Thoracic aorta (tissue), 2 donors: ENCODE measurements around the gene UBQLN4. TPM values are rescaled to one million over a fixed set of nuclear protein-coding genes. Genes with fewer than 3 reads are reported as not detected.
"Not testable (repeated sequence)": the region's sequence is repeated elsewhere in the genome, so short reads cannot be mapped to it uniquely, and the experiment has no call there.

Source experiments
- ATAC-seq: fragments of 150-250 bp; one replicate; pipeline ENCODE4 v1.8.0; 2017; ENCODE audit warnings: low read depth; ENCODE audit not compliant: insufficient number of reproducible peaks, low FRiP score
- DNase-seq: peaks from one replicate; pipeline ENCODE4 v3.0.0-alpha.2; 2020; ENCODE audit warnings: low spot score
- H3K27ac ChIP-seq, 2 donors: fragments of 200-600 bp; sonication (generic); 1 replicate in 1 of 2; 2 replicates in 1 of 2; pipeline ENCODE4 v1.5.1; 2016; ENCODE audit warnings: mild to moderate bottlenecking in 2 of 2, moderate library complexity in 2 of 2
- H3K27me3 ChIP-seq: fragments of 200-600 bp; sonication (generic); replicated peaks from 2 replicates; pipeline ENCODE4 v1.6.0; 2016; ENCODE audit warnings: mild to moderate bottlenecking; ENCODE audit not compliant: insufficient read depth
- H3K36me3 ChIP-seq: fragments of 200-600 bp; sonication (generic); one replicate; pipeline ENCODE4 v1.5.1; 2016
- H3K4me1 ChIP-seq, 2 donors: fragments of 200-600 bp; sonication (generic); 1 replicate in 1 of 2; 2 replicates in 1 of 2; pipeline versions ENCODE4 v1.5.1 to v1.6.0; 2016; ENCODE audit warnings: low read depth in 2 of 2, mild to moderate bottlenecking in 1 of 2; ENCODE audit not compliant: control insufficient read depth in 1 of 2
- H3K4me3 ChIP-seq: fragments of 200-600 bp; sonication (generic); 2 replicates; pipeline ENCODE4 v1.5.1; 2016; ENCODE audit warnings: mild to moderate bottlenecking
- H3K9me3 ChIP-seq: fragments of 200-600 bp; sonication (generic); 2 replicates; pipeline ENCODE4 v1.5.1; 2016
- CTCF ChIP-seq: fragments of 200-600 bp; sonication (generic); IDR thresholded peaks from one replicate; pipeline ENCODE4 v1.5.1; 2019; ENCODE audit warnings: antibody characterized with exemption
- total RNA-seq, 2 donors: library from RNA; depleted of rRNA; stranded (reverse); fragments of >200 nt; gene quantifications; one replicate each; pipeline versions ENCODE4 v1.1.0 to v1.2.3, GENCODE V29; 2016

The UBQLN4 gene
- total RNA-seq, 2 donors from 2014 or later = 21.7 to 36.7 TPM

DNA sequence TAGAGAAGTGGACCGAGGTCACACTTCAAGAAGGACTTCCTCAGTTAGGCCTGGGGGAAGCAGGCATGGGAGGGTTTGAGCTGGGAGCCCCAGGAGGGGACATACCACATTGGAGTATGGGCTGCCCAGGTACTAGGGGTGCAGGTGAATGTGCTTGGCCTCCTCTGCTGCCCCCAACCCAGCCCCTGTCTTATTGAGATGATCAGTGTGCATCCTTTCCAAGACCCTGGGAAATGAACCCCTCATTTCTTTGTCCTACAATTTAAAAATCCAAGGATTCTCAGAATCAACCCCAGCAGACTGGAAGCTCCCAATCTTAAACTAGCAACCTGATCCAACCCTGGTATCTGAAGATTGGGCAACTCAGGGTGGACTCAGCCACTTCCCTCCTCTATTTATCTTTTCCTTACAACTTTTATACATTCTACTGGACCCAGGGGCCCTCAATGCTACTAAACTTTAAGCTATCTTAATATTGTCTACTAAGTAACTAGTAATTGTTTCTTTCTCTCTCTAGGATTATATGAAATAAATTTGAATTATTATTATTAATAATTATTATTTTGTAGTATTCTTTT, 19.6 kb upstream of the UBQLN4 start:
- TF ChIP-seq CTCF = no peak
- H3K27ac ChIP-seq = no peak overlapping the region
- H3K9me3 ChIP-seq = no peaks in the 10 kb centered on the region
- H3K36me3 ChIP-seq = no peaks in the 10 kb centered on the region
- DNase-seq (no peak), ATAC-seq (no peak)
- H3K4me3 ChIP-seq = no peak overlapping the region
- H3K27me3 ChIP-seq = no peaks in the 10 kb centered on the region
- no peaks in the 10 kb centered on the region for H3K4me1 ChIP-seq

DNA sequence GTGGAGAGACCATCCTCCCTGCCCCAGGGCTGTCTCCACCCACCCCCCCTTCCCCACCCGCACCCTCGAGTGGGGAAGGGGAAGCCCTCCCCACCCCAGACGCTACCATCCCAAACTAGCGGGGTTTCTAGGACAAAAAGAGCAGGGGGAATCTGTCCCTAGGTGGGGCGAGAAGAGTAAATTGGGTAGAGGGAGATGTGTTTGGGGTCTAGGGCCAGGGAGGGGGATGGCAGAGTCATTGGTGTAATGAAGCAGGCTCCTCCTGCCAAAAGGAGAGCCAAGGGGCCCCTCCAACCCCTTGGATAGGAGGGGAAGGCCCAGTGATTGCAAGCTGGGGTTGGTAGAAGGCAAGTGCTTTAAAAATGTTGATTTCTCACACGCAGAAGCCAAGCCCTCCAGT, 18.7 kb upstream of the UBQLN4 start:
- H3K27me3 ChIP-seq = no peaks in the 10 kb centered on the region
- TF ChIP-seq CTCF = no peak
- H3K9me3 ChIP-seq = no peaks in the 10 kb centered on the region
- no peak for ATAC-seq
- H3K36me3 ChIP-seq = no peaks in the 10 kb centered on the region
- H3K27ac ChIP-seq = no peak overlapping the region
- no peaks in the 10 kb centered on the region for H3K4me1 ChIP-seq
- no peak overlapping the region for H3K4me3 ChIP-seq
- no peak for DNase-seq

- DNase-seq, H3K27me3 ChIP-seq, H3K9me3 ChIP-seq, H3K36me3 ChIP-seq, H3K4me1 ChIP-seq, ATAC-seq, H3K4me3 ChIP-seq, H3K27ac ChIP-seq: not testable (repeated sequence)
These were observed 17.8 kb upstream of the UBQLN4 start for GRCh38 chr1:156071332-156071816.

GRCh38 chr1:156070548-156070947, 16.9 kb upstream of the UBQLN4 start:
- Histone ChIP-seq H3K9me3 (no peaks in the 10 kb centered on the region), H3K36me3 (no peaks in the 10 kb centered on the region), H3K27me3 (no peaks in the 10 kb centered on the region), H3K4me3 (no peak overlapping the region), H3K27ac (no peak overlapping the region), H3K4me1 (no peaks in the 10 kb centered on the region)
- DNase-seq = no peak
- ATAC-seq = no peak
- no peak for TF ChIP-seq CTCF

GRCh38 chr1:156069490-156070455, 16.2 kb upstream of the UBQLN4 start:
- no peaks in the 10 kb centered on the region for H3K27me3 ChIP-seq
- ATAC-seq (no peak), DNase-seq (no peak)
- H3K36me3 ChIP-seq = no peaks in the 10 kb centered on the region
- no peaks in the 10 kb centered on the region for H3K4me1 ChIP-seq
- no peak overlapping the region for H3K27ac ChIP-seq
- H3K9me3 ChIP-seq = no peaks in the 10 kb centered on the region
- no peak for TF ChIP-seq CTCF
- H3K4me3 ChIP-seq = no peak overlapping the region
